ENCODE measurements around the gene GRM8. TPM values are rescaled to one million over a fixed set of nuclear protein-coding genes. Genes with fewer than 3 reads are reported as not detected.

The GRM8 gene
- total and polyA plus RNA-seq, 10 of the 15 experiments (the other 5 are each of a cell fraction or from before 2014, with no cell fraction given), result 0.33 to 7.1 (median 0.45) TPM; not detected in 2

DNA sequence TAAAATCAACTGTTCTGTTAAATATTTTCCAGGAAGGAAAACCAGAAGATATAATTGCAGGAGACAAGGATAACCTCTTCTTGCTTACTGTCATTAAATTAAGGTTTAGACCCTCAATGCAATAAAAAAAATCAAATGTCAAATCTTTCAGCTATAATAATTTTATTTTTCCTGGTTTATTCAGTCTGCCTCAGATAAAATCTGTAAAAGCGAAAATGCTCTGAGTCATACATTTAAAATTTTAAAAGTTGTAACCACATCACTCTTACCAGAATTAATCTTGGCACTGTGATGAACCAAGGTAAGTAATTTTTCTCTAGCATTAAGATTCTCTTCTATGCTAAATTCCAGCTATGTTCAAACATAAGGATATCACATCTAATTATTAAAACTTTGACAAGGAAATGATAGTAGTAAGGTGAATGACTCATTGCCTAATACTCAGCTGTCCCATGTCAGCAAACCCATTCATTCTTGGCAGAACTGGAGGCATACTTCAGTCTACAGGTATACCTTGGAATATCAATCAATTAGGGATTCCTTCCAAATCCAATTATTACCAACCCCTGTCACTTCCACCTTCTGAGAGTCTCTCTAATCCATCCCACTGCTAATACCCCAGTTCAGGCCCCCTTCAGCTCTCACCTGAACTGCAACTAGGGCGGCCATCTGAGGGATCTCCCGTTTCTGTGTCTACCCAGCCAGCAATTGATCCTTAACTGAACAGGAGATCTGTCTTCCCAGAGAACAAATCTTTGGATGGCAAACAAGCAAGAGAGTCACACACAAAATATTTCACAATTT lies 434.1 kb downstream of the GRM8 start (continued):
- no peak for TF ChIP-seq RCOR1 (conservative IDR thresholded peaks at IDR 0.05; ENCODE audit: low read depth, low read length)
- no peak for TF ChIP-seq NFIC (IDR thresholded peaks at IDR 0.05; ENCODE audit: low read depth, low read length)

DNA sequence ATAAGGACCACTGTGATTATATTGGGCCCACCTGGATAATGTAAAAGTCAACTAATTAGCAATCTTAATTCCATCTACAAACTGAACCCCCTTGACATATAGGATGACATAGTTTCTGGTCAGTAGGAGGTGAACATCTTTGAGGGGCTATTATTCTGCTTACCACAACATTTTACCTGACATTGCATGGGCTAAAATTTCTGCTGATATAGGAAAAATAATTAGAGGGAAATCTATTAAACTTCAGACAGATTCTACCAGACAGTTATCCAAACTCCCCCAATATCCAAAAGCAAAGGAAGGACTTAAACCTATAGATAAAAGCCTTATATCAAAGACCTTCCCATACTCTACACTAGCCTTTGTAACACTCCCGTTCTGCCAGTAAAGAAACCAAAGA lies 443.6 kb downstream of the GRM8 start:
- TF ChIP-seq MTA2 (IDR thresholded peaks at IDR 0.05; ENCODE audit: low read depth) (no peak), IKZF1 (conservative IDR thresholded peaks at IDR 0.05) (no peak), BCL11A (IDR thresholded peaks at IDR 0.05; ENCODE audit: low read depth, low read length) (no peak), SRF (IDR thresholded peaks at IDR 0.05; ENCODE audit: low read depth in 2 of 2, low read length in 2 of 2) (no peak), ESRRA (IDR thresholded peaks at IDR 0.05; ENCODE audit: low read length) (no peak), SUZ12 (IDR thresholded peaks at IDR 0.05; ENCODE audit: unreplicated experiment) (no peak), NR2F1 (conservative IDR thresholded peaks at IDR 0.05) (no peak)
- TF ChIP-seq, protein P1, sequence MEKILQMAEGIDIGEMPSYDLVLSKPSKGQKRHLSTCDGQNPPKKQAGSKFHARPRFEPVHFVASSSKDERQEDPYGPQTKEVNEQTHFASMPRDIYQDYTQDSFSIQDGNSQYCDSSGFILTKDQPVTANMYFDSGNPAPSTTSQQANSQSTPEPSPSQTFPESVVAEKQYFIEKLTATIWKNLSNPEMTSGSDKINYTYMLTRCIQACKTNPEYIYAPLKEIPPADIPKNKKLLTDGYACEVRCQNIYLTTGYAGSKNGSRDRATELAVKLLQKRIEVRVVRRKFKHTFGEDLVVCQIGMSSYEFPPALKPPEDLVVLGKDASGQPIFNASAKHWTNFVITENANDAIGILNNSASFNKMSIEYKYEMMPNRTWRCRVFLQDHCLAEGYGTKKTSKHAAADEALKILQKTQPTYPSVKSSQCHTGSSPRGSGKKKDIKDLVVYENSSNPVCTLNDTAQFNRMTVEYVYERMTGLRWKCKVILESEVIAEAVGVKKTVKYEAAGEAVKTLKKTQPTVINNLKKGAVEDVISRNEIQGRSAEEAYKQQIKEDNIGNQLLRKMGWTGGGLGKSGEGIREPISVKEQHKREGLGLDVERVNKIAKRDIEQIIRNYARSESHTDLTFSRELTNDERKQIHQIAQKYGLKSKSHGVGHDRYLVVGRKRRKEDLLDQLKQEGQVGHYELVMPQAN (conservative IDR thresholded peaks at IDR 0.05), result no peak
- SMC1A ChIA-PET (ENCODE audit: uncharacterized antibody, unreplicated experiment), result no interaction called here

More for the DNA sequence above, 443.6 kb downstream of the GRM8 start:
- Histone ChIP-seq H3K4me3 (no peak overlapping the region), H3K4me2 (ENCODE audit: control insufficient read depth, insufficient read depth) (no peak overlapping the region), H3K79me2 (ENCODE audit: control insufficient read depth, insufficient read depth, low read length) (no peaks in the 10 kb centered on the region), H3K36me3 (ENCODE audit: control insufficient read depth in 2 of 2, insufficient read depth in 2 of 2, low read length in 1 of 2) (no peaks in the 10 kb centered on the region), H3K27me3 (replicated peaks in 1 of 2; ENCODE audit: control insufficient read depth in 2 of 2, insufficient read depth in 2 of 2, low read length in 1 of 2) (no peaks in the 10 kb centered on the region), H3K9ac (ENCODE audit: control insufficient read depth, insufficient read depth, low read length) (no peak overlapping the region), H4K20me1 (ENCODE audit: control insufficient read depth, insufficient read depth) (no peaks in the 10 kb centered on the region), H3K27ac (ENCODE audit: control insufficient read depth, insufficient read depth) (no peak overlapping the region), H3K4me1 (ENCODE audit: control insufficient read depth, insufficient read depth, low read length) (no peaks in the 10 kb centered on the region), H2AFZ (ENCODE audit: control insufficient read depth, low read depth, low read length) (no peak overlapping the region), H3K9me3 (replicated peaks; ENCODE audit: control insufficient read depth, insufficient read depth, low read length) (no peaks in the 10 kb centered on the region)
- ChIA-PET RAD21 (ENCODE audit: unreplicated experiment) (no interaction called here), CTCF (no interaction called here), POLR2A (no interaction called here)
- FAIRE-seq (no peak), DNase-seq (ENCODE audit: low read depth, low spot score) (no peak), ATAC-seq (no peak)
- 48% methylated on average over 1 of the region's 1 CpG for WGBS (ENCODE audit: insufficient coverage, insufficient replicate concordance, low lambda C conversion rate, missing lambda C conversion rate)
- intact Hi-C loops (cut with micrococcal nuclease; ENCODE audit: unreplicated experiment), result loop anchor here (10.0 kb wide), 1 partner anchor 346 kb away; no protein-coding TSS in a partner anchor
- in situ Hi-C loops (cut with MboI), result no loop called here
- BruUV-seq (replicated peaks), result no TSS peak

All from GM12878 (cell line).